ENCODE results near the gene INMT.
"Not testable (repeated sequence)": the region's sequence is repeated elsewhere in the genome, so short reads cannot be mapped to it uniquely, and the experiment has no call there.

The INMT gene

GRCh38 chr7:30717181-30717580 is 34.8 kb upstream of the INMT start:
- TF ChIP-seq, protein P1, sequence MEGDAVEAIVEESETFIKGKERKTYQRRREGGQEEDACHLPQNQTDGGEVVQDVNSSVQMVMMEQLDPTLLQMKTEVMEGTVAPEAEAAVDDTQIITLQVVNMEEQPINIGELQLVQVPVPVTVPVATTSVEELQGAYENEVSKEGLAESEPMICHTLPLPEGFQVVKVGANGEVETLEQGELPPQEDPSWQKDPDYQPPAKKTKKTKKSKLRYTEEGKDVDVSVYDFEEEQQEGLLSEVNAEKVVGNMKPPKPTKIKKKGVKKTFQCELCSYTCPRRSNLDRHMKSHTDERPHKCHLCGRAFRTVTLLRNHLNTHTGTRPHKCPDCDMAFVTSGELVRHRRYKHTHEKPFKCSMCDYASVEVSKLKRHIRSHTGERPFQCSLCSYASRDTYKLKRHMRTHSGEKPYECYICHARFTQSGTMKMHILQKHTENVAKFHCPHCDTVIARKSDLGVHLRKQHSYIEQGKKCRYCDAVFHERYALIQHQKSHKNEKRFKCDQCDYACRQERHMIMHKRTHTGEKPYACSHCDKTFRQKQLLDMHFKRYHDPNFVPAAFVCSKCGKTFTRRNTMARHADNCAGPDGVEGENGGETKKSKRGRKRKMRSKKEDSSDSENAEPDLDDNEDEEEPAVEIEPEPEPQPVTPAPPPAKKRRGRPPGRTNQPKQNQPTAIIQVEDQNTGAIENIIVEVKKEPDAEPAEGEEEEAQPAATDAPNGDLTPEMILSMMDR (conservative IDR thresholded peaks at IDR 0.05) = no peak

GRCh38 chr7:30719434-30719833 is 32.5 kb upstream of the INMT start:
- H3K27ac ChIP-seq = not testable (repeated sequence)

More at GRCh38 chr7:30717181-30717580, 34.8 kb upstream of the INMT start:
- no peak overlapping the region for H3K27ac ChIP-seq

- TF ChIP-seq, protein P1 (conservative IDR thresholded peaks at IDR 0.05) = no peak
- no peak overlapping the region for H3K27ac ChIP-seq
These were observed 30.7 kb upstream of the INMT start for GRCh38 chr7:30721211-30721610.

- TF ChIP-seq, protein P1 (conservative IDR thresholded peaks at IDR 0.05) = no peak
- H3K27ac ChIP-seq = no peak overlapping the region
These were observed 29.7 kb upstream of the INMT start for GRCh38 chr7:30722187-30722586.

GRCh38 chr7:30722671-30723070 is 29.3 kb upstream of the INMT start:
- TF ChIP-seq, protein P1 (conservative IDR thresholded peaks at IDR 0.05) = no peak

GRCh38 chr7:30723776-30724175 is 28.2 kb upstream of the INMT start:
- TF ChIP-seq, protein P1 (conservative IDR thresholded peaks at IDR 0.05) = no peak

More at GRCh38 chr7:30722671-30723070, 29.3 kb upstream of the INMT start:
- H3K27ac ChIP-seq = no peak overlapping the region

DNA sequence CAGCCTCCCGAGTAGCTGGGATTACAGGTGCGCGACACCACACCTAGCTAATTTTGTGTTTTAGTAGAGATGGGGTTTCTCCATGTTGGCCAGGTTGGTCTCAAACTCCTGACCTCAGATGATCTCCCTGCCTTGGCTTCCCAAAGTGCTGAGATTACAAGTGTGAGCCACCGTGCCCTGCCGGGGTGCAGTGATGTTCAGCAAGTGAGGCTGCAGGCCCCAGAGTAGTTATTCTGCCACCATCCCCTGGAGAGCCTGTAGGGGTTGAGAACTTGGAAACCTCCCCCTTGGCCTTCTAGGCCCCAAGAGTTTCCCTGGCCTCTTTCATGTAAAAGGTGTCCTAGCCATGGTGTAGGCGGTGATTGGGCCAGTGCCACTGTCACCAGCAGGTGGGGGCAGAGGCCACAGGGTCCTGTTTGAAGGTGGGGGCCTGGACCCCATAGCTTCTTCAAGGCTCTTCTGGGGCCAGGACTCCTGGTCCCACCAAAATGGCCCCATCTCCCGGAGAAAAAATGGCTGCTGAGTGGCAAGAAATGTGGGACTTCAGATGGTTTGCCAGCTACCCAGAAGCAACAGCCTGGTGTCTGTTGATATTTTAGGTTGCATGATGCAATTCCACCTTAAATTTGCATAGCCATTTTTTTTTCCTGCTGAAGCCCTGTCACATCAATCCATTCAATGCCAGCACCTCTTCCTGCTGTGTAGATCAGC is 25.5 kb upstream of the INMT start:
- H3K27ac ChIP-seq = no peak overlapping the region
- TF ChIP-seq, protein P1 (conservative IDR thresholded peaks at IDR 0.05) = no peak

More at GRCh38 chr7:30723776-30724175, 28.2 kb upstream of the INMT start:
- H3K27ac ChIP-seq = no peak overlapping the region

Data from VCaP (cell line).